Activated gamma-delta T cell treated with Interleukin-2 at 50 U/mL for 16 hours (primary cell): Measurements from ENCODE around the gene PVR.
"Not testable (repeated sequence)": the region's sequence is repeated elsewhere in the genome, so short reads cannot be mapped to it uniquely, and the experiment has no call there.

Source experiments
- DNase-seq: peaks from one replicate; pipeline ENCODE4 v3.0.0-alpha.2; 2020

Gene PVR

GRCh38 chr19:44618640-44619357, 24.9 kb upstream of the PVR start:
- no peak for DNase-seq

GRCh38 chr19:44620667-44621066, 23.0 kb upstream of the PVR start:
- DNase-seq: no peak

- no peak for DNase-seq
These were observed 22.3 kb upstream of the PVR start for GRCh38 chr19:44621367-44621766.

- DNase-seq: no peak
These were observed 20.6 kb upstream of the PVR start for GRCh38 chr19:44623080-44623479.

- DNase-seq: no peak
These were observed 20.1 kb upstream of the PVR start for GRCh38 chr19:44623626-44624025.

GRCh38 chr19:44624840-44625354, 18.8 kb upstream of the PVR start:
- no peak for DNase-seq

GRCh38 chr19:44625637-44626036, 18.1 kb upstream of the PVR start:
- not testable (repeated sequence) for DNase-seq

- no peak for DNase-seq
These were observed 17.6 kb upstream of the PVR start for GRCh38 chr19:44626048-44626624.

GRCh38 chr19:44627631-44628030, 16.1 kb upstream of the PVR start:
- DNase-seq: no peak

GRCh38 chr19:44628793-44629192, 14.9 kb upstream of the PVR start:
- no peak for DNase-seq

- not testable (repeated sequence) for DNase-seq
These were observed 12.1 kb upstream of the PVR start for GRCh38 chr19:44631611-44632010.

- not testable (repeated sequence) for DNase-seq
These were observed 9.7 kb upstream of the PVR start for GRCh38 chr19:44634058-44634457.

- no peak for DNase-seq
These were observed 8.9 kb upstream of the PVR start for GRCh38 chr19:44634785-44635184.

GRCh38 chr19:44635581-44636438, 7.9 kb upstream of the PVR start:
- no peak for DNase-seq

GRCh38 chr19:44636439-44637389, 7.0 kb upstream of the PVR start:
- no peak for DNase-seq

- DNase-seq: no peak
These were observed 6.3 kb upstream of the PVR start for GRCh38 chr19:44637390-44637764.

- no peak for DNase-seq
These were observed 3.2 kb upstream of the PVR start for GRCh38 chr19:44640518-44640917.

- DNase-seq: no peak
These were observed 2.0 kb upstream of the PVR start for GRCh38 chr19:44641501-44642265.

GRCh38 chr19:44642377-44642776, 1.3 kb upstream of the PVR start:
- no peak for DNase-seq

- no peak for DNase-seq
These were observed 799 bp downstream of the PVR start for GRCh38 chr19:44644402-44645016.

GRCh38 chr19:44645407-44646048, 1.8 kb downstream of the PVR start:
- DNase-seq: no peak
